Astrocyte of the cerebellum (primary cell): Measurements from ENCODE around the gene CDHR4.
"Not testable (repeated sequence)": the region's sequence is repeated elsewhere in the genome, so short reads cannot be mapped to it uniquely, and the experiment has no call there.

Experiments used
- DNase-seq: peaks from one replicate; pipeline ENCODE4 v3.0.0-alpha.2; 2011; ENCODE audit warnings: low read depth
- H3K4me3 ChIP-seq: 2 replicates; pipeline ENCODE4 v1.5.1; 2011; ENCODE audit warnings: mild to moderate bottlenecking, low read depth, low read length, moderate library complexity
- in situ Hi-C: cut with HindIII; loops from 2 replicates; pipeline ENCODE4 v1.10.0; 2017; ENCODE audit warnings: low sequenced_read_pairs
- TF ChIP-seq, protein P1 (sequence below): IDR thresholded peaks from 2 replicates; pipeline ENCODE4 v1.5.1; 2012; ENCODE audit warnings: low read length, low read depth, moderate library complexity, mild to moderate bottlenecking; ENCODE audit errors: missing control alignments

The CDHR4 gene

DNA sequence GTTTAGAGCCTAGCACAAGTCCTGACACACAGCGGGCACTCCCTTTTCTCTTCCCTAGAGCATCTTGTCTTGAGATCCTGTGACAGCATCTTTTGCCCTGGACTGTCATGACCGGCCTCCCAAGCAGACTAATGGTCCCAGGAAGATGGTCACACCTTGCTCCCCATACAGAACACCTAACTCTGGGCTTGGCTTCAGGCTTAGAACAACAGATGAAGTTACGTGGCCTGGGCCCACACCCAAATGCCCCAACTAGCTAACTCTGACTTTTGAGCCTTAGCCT, 12.6 kb downstream of the CDHR4 start:
- DNase-seq = no peak
- in situ Hi-C loops = no loop called here
- H3K4me3 ChIP-seq = no peak overlapping the region
- TF ChIP-seq, protein P1, sequence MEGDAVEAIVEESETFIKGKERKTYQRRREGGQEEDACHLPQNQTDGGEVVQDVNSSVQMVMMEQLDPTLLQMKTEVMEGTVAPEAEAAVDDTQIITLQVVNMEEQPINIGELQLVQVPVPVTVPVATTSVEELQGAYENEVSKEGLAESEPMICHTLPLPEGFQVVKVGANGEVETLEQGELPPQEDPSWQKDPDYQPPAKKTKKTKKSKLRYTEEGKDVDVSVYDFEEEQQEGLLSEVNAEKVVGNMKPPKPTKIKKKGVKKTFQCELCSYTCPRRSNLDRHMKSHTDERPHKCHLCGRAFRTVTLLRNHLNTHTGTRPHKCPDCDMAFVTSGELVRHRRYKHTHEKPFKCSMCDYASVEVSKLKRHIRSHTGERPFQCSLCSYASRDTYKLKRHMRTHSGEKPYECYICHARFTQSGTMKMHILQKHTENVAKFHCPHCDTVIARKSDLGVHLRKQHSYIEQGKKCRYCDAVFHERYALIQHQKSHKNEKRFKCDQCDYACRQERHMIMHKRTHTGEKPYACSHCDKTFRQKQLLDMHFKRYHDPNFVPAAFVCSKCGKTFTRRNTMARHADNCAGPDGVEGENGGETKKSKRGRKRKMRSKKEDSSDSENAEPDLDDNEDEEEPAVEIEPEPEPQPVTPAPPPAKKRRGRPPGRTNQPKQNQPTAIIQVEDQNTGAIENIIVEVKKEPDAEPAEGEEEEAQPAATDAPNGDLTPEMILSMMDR = no peak

DNA sequence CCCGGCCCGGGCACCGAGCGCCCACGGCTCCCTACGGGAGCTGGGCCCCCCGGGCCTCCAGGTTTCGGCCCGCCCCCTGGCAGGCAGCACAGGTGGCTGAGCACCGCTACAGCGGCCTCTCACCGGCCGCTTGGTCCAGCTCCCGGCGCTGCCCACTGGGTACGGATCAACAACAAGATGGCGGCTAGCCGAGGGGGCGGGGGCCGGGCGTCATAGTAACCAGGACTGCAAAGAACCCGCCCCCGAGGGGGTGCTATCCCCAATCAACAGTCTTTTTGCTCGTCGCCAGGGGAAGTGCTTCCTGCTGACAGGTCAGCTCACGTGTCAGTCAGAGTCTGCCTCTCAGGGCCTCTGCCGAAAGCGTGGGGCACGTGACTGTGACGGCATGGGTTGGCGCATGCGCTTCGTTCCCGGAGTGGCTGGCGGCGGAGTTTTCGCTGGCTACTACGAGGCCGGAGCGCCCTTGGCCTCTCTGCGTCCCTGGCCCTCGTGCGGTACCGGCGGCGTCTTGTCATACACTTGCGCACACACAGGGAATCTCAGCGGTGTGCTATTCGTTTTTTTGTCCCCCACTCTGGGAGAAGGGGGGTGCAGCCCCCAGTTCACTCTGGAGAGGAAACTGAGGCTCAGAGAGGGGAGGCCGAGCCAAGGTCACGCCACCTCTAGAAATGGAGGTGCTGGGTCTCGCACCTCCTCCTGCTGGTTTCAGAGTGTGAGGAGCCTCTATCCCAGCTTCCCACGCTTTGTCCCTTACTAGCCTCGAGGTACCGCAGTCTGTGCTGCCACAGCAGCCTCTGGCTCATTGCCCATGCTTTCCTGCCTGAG, 13.1 kb downstream of the CDHR4 start, which contains the start of gene IP6K1:
IP6K1 (minus strand) TSS at position 186 of the 825 bp plus-strand sequence. CDS start 38,502 bp downstream, outside the sequence.
- in situ Hi-C loops = no loop called here
- TF ChIP-seq, protein P1 = no peak
- H3K4me3 ChIP-seq = peak within 1 kb of the TSS; percentile 96
- peak; percentile 100 for DNase-seq

DNA sequence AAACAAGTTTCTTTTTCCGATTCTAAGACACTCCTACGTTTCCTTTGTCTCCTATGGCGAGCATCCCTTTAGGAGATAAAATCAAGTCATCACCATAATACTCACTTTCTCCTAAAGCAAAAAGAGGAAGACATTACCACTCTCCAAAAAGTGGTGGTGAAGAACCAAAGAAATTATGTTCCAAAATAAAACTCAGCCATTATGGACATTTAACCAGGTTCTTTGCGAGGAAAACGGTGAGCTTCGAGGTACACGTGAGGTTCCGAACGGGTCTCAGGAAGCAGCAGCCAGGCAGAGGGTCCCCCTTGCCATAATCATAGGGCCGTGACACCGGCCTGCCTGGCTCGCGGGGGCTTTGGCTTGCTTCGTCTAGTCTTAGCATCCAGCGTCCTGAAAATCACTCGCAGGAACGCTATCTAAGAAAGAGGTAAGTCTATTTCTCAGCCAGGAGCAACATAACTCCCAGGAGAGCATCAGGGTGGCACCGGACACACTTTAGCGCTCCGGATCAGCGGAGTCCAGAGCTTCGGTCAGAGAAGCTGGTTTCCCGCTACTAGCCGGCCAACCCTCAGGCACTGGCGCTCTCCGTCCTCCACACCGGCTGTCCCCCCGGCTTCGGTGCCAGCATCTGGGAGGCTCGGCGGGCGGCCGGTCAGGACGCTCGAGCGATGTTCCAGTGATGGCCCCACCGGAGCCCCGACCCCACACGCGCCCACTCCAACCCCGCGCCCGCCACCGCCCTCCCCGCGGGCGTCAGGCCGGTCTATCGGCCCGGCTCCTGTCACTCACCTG, 13.9 kb downstream of the CDHR4 start:
- in situ Hi-C loops = no loop called here
- H3K4me3 ChIP-seq = peak overlapping the region; percentile 96
- TF ChIP-seq, protein P1 = no peak
- DNase-seq = no peak

DNA sequence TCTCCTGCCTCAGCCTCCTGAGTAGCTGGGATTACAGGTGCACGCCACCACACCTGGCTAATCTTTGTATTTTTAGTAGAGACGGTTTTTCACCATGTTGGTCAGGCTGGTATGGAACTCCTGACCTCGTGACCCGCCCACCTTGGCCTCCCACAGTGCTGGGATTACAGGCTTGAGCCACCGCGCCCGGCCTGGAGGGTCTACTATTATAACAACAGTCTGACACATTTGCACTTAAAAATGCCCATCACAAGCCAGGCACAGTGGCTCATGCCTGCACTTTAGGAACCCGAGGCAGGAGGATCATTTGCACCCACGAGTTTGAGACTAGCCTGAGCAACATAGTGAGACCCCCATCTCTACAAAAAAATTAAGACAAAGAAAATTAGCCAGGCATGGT, 17.4 kb downstream of the CDHR4 start:
- in situ Hi-C loops, DNase-seq, H3K4me3 ChIP-seq: not testable (repeated sequence)

DNA sequence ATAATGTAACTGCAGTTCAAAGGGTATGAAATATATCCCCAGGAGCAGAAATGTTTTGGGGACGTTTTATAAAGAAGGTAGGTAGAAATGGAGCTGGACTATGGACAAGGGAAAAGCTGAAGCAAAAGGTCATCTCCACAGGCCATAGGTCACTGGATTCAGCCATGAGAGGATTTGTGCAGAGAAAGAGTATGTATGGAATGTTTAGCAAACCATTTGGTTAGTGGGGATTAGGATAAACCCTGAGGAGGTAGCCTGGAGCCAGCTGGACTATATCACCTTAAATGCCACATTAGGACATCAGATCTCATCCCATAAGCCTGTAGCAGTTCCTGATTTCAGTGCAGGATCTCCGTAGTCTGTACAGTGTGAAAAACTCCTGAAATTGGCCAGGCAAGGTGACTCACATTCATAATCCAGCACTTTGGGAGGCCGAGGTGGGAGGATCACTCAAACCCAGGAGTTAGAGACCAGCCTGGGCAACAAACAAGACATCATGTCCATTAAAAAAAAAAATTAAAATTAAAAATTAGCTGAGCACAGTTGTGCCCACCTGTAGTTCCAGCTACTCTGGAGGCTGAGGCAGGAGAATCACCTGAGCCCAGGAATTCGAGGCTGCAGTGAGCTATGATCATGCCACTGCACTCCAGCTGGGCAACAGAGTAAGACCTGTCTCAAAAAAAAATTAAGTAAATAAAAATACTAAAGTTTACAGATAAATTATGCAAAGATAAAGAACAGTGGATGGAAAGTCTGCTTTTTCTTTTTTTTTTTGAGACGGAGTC, 18.1 kb downstream of the CDHR4 start:
- in situ Hi-C loops = no loop called here
- DNase-seq = no peak
- TF ChIP-seq, protein P1 = no peak
- no peak overlapping the region for H3K4me3 ChIP-seq

DNA sequence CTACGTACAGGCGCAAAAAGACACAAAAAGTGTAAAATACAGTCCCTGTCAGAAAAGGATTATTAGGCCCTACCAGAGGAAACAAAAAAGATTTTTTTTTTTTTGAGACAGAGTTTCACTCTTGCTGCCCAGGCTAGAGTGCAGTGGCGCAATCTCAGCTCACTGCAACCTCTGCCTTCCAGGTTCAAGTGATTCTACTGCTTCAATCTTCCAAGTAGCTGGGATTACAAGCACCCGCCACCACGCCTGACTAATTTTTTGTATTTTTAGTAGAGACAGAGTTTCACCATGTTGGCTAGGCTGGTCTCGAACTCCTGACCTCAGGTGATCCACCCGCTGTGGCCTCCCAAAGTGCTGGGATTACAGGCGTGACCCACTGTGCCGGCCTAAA, 18.7 kb downstream of the CDHR4 start:
- H3K4me3 ChIP-seq, in situ Hi-C loops, DNase-seq: not testable (repeated sequence)

DNA sequence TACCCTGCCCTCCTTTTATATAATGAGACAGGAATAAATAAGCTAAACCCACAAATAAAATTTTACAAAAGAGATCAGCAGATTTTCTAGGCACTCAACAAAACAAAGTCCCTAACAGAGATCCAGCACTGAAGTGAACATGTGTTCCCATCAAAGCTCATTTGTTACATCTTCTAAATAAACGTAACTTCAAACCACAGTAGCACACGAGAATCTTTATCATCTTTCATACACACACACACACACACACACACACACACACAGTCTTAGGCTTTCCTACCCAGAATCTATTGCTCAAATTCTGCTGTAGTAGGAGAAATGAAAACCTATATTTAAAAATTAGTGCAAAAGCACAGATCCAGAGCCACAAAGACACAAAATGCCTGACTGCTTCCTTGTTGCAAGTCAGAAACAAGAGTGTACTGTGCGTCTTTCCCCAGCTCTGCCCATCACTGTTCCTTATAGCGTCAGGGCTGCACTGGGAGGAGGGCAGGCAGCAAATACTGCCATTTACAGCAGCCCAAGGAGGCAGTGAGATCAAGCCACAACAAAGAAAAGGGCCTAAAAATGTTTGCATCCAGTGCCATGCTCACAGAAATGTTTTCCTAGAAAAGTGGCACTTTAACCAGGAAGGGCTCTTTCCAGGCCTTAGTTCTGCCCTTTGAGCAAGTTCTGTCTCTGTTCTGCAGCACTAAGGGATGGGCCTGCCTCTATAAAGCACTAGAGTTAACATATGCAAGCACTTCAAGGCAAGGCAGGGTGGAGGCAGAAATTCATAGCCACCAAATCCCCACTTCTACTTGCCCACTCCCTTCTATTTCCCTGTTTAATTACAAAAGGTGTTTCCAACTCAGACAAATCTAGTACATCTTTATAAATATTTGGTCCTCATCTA, 19.3 kb downstream of the CDHR4 start:
- in situ Hi-C loops = no loop called here
- no peak for DNase-seq
- H3K4me3 ChIP-seq = no peak overlapping the region
- TF ChIP-seq, protein P1 = no peak
